GM19238 (cell line): Measurements from ENCODE around the gene ZBTB5.
"Not testable (repeated sequence)": the region's sequence is repeated elsewhere in the genome, so short reads cannot be mapped to it uniquely, and the experiment has no call there.

Experiments
- DNase-seq: peaks from one replicate; pipeline ENCODE4 v3.0.0; 2011; ENCODE audit warnings: low spot score; ENCODE audit not compliant: insufficient read length

The ZBTB5 gene, protein sequence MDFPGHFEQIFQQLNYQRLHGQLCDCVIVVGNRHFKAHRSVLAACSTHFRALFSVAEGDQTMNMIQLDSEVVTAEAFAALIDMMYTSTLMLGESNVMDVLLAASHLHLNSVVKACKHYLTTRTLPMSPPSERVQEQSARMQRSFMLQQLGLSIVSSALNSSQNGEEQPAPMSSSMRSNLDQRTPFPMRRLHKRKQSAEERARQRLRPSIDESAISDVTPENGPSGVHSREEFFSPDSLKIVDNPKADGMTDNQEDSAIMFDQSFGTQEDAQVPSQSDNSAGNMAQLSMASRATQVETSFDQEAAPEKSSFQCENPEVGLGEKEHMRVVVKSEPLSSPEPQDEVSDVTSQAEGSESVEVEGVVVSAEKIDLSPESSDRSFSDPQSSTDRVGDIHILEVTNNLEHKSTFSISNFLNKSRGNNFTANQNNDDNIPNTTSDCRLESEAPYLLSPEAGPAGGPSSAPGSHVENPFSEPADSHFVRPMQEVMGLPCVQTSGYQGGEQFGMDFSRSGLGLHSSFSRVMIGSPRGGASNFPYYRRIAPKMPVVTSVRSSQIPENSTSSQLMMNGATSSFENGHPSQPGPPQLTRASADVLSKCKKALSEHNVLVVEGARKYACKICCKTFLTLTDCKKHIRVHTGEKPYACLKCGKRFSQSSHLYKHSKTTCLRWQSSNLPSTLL

DNA sequence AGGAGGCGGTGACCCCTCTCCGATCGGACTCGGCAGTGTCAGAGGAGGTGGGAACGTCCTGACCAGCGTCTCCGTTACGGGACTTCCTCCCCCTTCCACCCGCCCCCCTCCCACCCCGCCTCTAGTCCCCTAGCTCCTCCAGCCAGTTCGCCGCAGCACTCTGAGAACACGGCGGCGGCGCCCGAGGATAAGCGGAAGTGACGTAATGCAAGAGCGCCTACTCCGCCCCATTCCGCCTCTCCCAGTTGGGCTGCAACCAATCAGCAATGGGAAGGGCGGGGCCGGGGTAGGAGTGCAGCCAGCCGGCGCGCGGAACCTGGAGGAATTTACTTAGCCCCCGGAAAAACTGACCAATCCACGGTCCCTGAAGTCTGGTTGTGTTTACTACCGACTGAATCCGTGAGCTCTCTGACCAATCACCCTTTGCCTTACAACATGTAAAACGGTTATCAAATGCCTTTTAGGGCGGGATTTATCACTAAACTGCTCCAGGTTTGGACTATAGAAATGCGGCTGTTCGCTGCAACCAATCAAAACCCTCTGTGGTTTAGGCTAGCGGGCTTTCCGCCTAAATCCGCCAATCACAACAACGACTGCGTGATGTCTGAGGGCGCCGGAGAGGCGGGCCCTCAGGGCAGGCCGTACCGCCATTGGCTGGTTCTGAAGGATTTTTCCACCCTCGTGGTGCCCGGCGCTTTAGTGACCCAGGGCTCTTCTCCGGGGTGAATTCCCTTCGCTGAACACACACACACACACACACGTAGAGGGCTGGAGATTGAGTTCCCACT, at the start of gene ZBTB5:
Gene ZBTB5, minus strand, starts transcription at position 202 of the 788 bp plus-strand sequence. CDS start 22,899 bp downstream, outside the sequence.
- DNase-seq, result peak; percentile 91

DNA sequence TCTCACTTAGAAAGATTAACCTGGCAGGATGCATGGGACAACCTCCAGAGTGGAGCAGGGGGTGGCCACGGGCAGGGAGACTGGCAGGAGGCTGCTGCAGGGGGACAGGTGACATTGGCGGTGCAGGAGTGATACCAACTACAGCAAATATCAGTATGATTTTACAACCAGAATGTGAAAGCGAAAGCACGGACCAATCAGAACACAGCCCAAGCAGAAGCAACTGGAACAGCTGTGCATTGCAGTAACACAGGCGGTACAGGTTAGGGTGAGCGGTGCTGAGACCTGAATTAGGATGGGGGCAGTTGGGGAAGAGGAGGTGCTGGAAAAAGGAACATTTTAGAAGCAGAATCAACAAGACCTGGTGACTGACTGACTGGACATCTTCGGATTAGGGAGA, 49.7 kb upstream of the ZBTB5 start:
- DNase-seq, result no peak

DNA sequence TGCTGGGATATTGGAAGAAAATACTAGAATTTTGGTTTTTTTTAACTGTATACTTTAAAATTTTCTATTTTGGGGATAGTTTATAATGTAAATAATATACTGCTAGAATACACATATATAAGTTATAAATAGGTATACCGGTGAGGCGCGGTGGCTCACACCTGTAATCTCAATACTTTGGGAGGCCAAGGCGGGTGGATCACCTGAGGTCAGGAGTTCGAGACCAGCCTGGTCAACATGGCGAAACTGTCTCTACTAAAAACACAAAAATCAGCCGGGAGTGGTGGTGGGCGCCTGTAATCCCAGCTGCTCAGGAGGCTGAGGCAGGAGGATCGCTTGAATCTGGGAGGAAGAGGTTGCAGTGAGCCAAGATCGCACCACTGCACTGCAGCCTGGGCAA, 49.2 kb upstream of the ZBTB5 start:
- not testable (repeated sequence) for DNase-seq

DNA sequence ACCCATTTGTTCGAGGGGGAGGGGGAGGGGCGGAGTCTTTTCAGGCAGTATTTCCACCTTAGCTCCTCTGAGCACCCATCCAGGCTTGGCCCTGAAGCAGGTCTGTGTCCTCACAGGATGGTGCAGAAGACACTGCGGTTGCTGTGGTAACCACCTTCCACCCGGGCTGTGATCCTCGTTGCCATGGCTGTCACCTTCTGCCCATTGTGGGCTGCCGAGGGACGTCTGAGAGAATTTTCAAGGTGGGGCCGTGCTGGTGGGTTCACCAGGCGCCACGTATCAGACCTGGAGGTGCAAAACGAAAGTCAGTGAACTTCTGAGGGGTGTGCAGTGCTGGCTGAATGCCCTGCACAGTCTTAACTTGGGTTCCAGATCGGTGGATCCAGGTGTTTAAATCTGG, 47.2 kb upstream of the ZBTB5 start:
- no peak for DNase-seq

DNA sequence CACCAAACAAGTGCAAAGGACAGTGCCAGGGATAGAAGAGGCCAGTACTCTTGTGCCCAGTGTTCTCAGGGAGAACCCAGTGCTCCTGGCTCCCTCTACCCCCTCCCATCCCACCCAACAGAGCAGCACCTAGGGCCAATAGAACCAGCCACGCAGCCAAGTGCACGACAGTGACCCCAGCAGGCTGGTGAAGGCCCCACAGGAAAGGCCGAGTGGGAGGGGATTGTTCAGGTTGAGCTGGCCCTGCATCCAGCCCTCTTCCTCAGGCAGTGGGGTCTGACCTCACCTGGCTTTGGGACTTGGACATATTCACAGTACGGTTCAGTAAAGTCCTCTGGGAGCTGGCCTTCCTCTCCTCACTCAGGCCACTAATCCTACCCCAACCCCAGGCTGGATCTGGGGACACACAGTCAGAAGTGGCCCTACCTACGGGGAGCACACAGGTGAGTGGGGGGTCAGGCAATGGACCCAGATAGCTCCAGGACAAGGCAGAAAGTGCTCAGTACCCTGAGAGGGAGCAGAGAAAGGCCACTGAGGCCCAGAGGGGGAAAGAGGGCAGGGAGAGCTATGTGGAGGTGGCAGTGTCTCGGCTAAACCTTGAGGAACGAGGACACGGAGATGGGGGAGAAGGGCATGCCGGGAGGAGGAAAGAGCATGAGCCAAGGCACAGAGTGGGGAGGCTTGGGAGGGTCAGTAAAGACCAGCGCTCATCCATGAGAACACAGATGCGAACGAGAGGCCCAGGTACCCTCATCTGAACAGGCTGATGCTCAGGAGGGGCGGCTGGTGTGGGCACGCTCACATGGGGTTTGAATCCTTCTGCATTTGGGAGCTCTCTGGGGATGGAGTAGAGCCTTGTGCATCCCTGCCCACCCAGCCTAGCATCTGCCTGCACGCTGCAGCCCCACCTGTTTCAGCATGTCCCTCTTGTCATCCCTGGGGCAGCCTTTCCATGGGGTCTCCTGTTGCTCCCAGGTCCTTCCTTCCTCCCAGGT, 46.1 kb upstream of the ZBTB5 start:
- DNase-seq, result no peak

DNA sequence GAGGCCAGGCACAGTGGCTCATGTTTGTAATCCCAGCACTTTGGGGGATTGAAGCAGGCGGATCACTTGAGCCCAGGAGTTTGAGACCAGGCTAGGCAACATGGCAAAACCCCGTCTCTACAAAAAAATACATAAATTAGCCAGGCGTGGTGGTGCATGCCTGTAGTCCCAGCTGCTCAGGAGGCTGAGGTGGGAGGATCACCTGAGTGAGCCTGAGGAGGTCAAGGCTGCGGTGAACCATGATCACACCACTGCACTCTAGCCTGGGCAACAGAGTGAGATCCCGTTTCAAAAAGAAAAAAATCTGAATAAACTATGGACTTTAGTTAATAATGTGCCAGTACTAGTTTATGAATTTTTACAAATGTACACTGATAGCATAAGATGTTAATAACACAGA, 44.8 kb upstream of the ZBTB5 start:
- not testable (repeated sequence) for DNase-seq

DNA sequence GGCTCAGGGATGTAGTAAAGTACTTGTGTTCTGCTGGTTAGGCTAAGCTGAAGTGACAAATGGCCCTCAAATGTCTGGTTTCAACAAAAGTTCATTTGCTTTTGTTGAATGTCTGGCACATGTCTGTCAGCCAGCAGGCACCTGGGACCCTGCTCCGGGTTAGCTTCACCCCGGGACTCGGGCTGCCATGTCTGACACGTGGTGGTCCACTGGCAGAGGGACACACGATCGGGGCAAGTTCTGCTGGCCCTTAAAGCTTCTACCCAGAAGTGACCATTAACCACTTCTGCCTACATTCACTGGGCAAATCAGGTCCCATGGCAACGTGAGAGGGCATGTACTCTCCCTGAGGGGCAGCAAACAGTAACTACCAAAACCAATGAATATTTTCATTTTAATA, 44.3 kb upstream of the ZBTB5 start:
- no peak for DNase-seq

DNA sequence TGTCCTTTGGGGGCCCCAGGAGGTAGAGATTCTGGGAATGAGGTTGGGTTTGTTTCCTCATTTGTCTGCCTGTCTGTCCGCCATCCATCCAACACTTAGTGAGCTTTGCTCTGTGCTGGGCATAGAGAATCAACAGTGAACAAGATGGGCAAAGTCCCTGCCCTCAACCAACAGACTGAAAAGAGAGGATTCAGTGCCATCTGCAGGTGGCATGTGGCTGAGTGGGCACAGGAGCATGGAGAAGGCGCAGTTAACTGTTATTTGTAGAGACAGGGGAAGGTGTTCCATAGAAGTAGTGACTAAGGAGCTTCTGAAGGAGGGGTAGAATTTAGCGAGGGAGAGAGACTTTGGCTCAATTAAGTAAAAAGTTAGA, 43.6 kb upstream of the ZBTB5 start:
- DNase-seq, result no peak

DNA sequence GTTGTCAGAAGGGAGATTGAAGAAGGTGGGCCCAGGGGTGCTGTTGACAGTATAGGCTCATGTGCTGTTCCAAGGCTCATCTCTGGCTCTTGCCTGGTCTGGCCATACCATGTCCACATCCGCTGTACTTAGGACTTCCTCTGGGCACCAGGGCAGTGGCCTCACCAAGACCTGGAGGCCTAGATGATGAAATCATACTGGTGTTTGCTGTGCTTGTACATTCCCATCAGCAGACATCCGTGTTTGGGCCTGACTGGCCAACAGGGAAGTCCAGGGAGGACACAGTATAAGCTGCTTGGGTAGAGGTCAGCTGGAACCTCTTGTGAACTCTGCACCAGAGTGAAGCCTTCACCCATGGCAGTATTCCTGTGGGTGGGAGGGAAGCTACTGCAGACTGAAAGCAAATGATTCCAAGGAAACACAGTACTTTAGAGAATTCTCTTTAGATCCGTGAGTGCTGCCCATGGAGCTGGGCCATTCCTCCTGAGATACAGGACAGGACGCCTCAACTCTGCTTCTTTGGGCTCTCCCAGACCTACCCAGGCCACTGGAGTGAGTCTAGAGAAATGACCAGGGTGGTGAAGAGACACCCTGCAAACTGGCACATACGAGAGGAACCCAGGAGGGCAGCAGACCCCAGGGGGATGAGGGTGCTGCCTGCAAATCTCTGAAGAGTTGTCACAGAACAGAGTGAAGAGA, 43.0 kb upstream of the ZBTB5 start:
- DNase-seq, result no peak

DNA sequence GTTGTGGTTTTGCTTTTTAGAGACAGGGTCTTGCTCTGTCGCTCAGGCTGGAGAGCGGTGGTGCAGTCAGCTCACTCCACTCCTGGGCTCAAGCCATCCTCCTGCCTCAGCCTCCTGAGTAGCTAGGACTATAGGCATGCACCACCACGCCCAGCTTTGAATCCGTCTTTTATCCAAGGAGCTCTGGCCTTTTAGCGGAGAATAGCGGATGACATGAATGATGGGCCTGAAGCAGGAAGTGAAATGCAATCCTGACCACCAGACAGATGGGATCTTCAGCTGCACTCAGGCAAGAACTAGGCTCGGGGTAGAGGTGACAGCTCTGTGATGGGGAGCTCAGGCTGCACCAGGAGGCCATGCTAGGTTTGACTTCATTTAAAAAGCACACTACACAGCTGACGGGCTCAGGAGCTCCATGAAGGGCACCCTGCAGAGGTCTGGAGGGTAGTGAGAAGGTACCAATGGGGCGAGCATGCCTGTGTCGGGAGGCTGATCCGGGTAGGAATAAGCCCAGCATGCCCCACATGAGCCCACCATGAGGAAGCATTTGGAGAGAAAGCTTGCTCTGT, 42.4 kb upstream of the ZBTB5 start:
- no peak for DNase-seq

DNA sequence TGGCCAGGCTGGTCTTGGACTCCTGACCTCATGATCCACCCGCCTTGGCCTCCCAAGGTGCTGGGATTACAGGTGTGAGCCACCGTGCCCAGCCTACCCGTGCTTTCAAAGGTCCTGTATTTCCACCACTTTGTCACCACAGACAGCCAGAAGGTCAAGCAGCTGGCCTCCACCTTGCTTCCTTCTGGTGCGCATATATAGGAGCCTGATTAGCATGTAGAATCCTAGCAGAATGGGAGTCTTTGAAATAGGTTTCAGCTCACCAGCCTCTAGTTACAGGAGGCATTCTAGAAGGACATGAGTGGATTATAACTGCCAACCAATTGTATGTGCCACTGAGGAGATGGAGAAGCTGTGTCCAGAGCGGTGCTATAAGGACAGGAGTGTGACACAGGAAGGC, 39.4 kb upstream of the ZBTB5 start:
- no peak for DNase-seq

DNA sequence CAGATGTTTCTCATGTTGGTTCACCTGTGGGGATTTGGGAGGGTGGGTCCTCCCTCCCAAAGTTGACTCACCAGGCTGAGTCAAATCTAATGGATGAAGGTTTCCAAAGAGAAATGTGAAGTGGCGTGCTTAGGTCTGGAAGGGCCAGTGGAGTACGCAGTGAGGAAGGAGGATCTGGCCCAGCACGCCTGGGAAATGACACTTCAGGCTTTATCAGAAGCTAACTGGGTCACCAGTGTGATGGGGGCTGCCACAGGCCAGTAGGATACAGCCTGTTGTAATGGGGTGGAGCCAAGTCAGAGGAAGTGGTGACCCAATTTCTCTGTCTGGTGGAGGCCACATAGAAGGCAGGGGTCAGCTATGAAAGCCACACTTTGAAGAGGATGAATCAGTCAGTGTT, 38.5 kb upstream of the ZBTB5 start:
- DNase-seq, result no peak

DNA sequence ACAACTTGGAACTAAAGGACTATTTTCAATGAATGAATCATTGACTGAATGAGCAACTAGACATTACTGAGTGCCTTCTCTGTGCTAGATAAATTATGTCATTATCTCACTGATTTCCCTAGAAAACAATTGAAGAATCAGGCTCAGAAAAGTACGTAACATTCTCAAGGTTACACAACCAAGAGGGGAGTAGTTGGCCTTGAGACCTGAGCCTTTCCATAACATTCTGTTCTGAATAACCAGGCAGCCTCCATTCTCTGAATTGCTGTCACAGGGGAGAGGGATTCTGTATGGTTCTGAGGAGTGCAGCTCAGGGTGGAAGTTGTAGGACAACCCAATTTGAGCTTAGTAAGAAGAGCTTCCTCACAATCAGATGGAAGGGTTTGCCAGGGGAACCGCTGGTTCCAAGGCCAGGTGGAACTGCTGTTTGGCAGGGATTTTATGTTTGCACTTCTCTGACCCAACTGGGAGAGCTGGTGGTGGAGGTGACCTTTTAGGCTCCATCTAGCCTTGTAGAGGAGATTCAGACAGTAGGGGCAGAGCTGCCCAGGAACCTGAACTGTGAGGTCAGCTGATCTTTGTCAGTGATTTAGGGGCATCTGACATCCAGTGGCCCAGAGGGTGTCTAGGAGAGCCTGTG, 36.8 kb upstream of the ZBTB5 start:
- DNase-seq, result no peak

DNA sequence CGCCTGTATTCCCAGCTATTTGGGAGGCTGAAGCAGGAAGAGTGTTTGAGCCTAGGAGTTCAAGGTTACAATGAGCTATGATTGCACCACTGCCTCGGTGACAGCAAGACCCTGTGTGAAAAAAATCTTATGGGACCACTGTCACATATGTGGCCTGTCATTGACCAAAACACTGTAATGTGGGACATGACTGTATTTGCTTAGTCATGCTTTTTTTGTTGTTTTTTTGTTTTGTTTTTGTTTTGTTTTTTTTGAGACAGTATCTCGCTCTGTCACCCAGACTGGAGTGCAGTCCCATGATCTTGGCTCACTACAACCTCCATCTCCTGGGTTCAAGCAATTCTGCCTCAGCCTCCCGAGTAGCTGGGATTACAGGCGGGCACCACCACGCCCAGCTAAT, 34.0 kb upstream of the ZBTB5 start:
- DNase-seq, result no peak

DNA sequence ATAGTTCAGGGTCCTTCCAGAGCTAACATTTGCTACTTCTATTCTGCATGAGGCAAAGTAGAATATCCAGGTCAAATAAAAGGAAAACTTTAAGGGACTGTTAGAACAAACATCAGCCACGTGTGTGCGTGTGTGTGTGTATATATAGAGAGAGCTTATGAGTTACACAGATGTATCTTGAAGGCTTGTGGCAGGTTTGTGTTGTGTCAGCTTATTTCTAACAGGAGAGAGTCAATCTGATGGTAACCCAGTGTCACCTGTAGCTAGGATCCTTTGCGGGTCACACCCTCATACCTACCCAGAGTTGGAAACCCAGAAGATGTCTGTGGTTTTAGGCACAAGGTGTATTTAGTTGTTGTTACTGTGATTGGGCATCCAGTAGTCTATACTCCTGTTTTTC, 33.2 kb upstream of the ZBTB5 start:
- no peak for DNase-seq

DNA sequence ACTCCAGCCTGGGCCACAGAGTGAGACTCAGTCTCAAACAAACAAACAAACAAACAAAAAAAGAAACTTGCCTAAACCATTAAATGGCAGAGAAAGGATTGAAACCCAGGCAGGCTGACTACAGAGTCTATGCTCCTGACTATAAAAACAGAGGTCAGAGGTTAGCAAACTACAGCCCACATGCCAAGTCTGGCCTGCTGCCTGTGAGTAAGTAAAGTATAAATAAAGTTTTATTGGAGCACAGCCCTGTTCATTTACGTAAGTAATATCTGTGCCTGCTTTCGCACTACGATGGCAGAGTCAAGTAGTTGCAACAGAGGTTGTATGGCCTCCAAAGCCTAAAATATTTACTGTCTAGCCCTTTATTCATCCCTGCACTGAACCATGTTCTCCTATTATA, 32.1 kb upstream of the ZBTB5 start:
- no peak for DNase-seq

DNA sequence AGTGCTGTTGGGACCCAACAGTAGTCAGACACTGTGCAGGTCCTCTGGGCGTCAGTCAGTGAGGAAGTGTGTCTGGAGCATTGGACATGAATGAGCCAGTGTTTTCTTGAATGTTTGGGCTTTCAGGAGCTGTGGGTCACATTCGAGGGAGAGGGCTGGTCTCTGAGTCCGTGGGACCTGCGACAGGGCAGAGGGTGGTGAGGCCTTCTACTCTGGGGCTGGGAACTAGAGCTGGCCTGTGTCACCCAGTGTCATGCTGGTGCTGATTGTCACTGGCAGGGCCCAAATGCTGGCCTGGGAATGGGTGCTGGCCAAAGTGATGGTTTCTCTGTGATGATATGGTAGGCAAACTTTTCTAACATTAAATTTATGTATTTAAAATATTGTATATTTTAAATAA, 30.8 kb upstream of the ZBTB5 start:
- no peak for DNase-seq

DNA sequence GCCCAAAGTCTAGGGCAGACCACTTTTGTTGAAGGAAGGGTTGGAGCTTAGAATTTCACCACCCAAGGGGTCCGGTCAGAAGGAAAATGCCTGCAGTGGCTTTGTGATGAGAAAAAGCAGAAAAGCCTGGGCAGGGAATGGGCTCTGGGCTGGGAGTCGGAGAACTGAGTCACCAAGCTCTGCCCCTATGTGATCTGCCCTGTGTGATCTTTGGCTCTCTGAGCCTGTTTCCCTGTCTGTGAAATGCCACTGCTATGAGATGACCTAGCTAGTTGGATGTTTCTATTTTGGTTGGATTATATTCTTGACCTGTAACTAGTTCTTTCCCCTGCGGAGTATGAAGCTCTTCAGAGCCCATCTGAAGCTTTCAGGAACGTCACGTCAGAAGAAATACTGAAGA, 30.3 kb upstream of the ZBTB5 start:
- no peak for DNase-seq

DNA sequence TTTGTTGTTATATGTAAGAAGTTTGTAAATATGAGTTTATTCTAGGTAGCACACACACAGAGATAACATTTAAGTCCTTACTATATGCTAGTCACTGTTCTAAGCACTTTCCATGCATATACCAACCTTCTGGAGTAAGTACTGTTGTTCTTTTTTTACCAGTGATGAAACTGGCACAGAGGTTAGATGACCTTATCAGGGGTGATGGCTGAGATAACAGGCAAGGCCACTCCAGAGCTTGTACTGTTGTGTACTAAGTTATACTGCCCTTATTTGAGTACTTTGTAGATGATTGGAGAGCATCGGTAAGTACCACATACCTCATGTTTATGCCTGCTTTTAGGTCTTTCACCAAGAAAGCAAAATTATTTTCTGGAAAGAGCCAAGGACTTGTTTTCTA, 26.7 kb upstream of the ZBTB5 start:
- no peak for DNase-seq
